IMR-90 (cell line): ENCODE data around the gene CAMTA1. TPM values are rescaled to one million over a fixed set of nuclear protein-coding genes. Genes with fewer than 3 reads are reported as not detected.

Source experiments
- ATAC-seq: fragments of 200-7000 bp; cut with Tn5 transposase; 2 replicates; pipeline ENCODE4 v1.9.1; 2020; ENCODE audit warnings: low read depth, mild to moderate bottlenecking, moderate library complexity
- BruUV-seq: library from RNA; stranded (reverse); fragments of 400-500 nt; replicated peaks from 2 replicates; lab custom pipeline; 2021; lab: Mats Ljungman, UMichigan
- CTCF ChIA-PET: fragments of 300-600 bp; formaldehyde crosslinking; extraction: SDS; loops from one replicate; lab custom pipeline; 2021; ENCODE audit warnings: antibody characterized with exemption; lab: Yijun Ruan, JAX
- POLR2A ChIA-PET: fragments of 300-600 bp; sonication (Branson Sonifier 250); formaldehyde crosslinking; loops from one replicate; lab custom pipeline; 2022; ENCODE audit warnings: antibody characterized with exemption; ENCODE audit not compliant: unreplicated experiment; lab: Charles Lee
- DNase-seq: peaks from one replicate; pipeline ENCODE4 v3.0.0; 2013
- H2AFZ ChIP-seq: replicated peaks from 2 replicates; pipeline ENCODE3; 2013; ENCODE audit warnings: low read length, mild to moderate bottlenecking; ENCODE audit not compliant: poor library complexity
- H2AK5ac ChIP-seq: 2 replicates; pipeline ENCODE4 v1.6.1; 2013; ENCODE audit warnings: low read depth, low read length, inconsistent platforms
- H2AK9ac ChIP-seq: replicated peaks from 2 replicates; pipeline ENCODE3; 2013; ENCODE audit warnings: mild to moderate bottlenecking, low read depth, low read length, moderate library complexity; ENCODE audit not compliant: poor library complexity
- H2BK120ac ChIP-seq: 2 replicates; pipeline ENCODE4 v1.6.1; 2013; ENCODE audit warnings: low read depth, low read length, inconsistent platforms
- H2BK15ac ChIP-seq: 3 replicates; pipeline ENCODE4 v1.6.1; 2013; ENCODE audit warnings: low read depth, low read length, inconsistent platforms
- H2BK20ac ChIP-seq: 2 replicates; pipeline ENCODE4 v1.6.1; 2013; ENCODE audit warnings: low read depth, mild to moderate bottlenecking, inconsistent platforms, low read length, moderate library complexity
- H2BK5ac ChIP-seq: 2 replicates; pipeline ENCODE4 v1.6.1; 2013; ENCODE audit warnings: mild to moderate bottlenecking, low read depth, low read length, inconsistent platforms; ENCODE audit not compliant: poor library complexity, severe bottlenecking
- H3K14ac ChIP-seq: replicated peaks from 2 replicates; pipeline ENCODE4 v1.6.1; 2013; ENCODE audit warnings: low read depth, low read length, inconsistent platforms
- H3K18ac ChIP-seq: 2 replicates; pipeline ENCODE4 v1.6.1; 2013; ENCODE audit warnings: low read depth, low read length, control low read depth
- H3K23ac ChIP-seq: 2 replicates; pipeline ENCODE4 v1.6.1; 2013; ENCODE audit warnings: low read depth, low read length, inconsistent platforms
- H3K27ac ChIP-seq: 2 replicates; pipeline ENCODE4 v1.5.1; 2013; ENCODE audit warnings: mild to moderate bottlenecking, control low read depth, low read length; ENCODE audit not compliant: insufficient read depth
- H3K27me3 ChIP-seq: 2 replicates; pipeline ENCODE4 v1.6.1; 2013; ENCODE audit warnings: low read length; ENCODE audit not compliant: control insufficient read depth, insufficient read depth
- H3K36me3 ChIP-seq: 2 replicates; pipeline ENCODE4 v1.6.1; 2013; ENCODE audit warnings: low read length, mixed read lengths; ENCODE audit not compliant: control insufficient read depth, insufficient read depth
- H3K4ac ChIP-seq: 2 replicates; pipeline ENCODE4 v1.6.1; 2013; ENCODE audit warnings: low read depth, low read length, inconsistent platforms
- H3K4me1 ChIP-seq: 2 replicates; pipeline ENCODE4 v1.6.1; 2013; ENCODE audit warnings: low read length, mixed read lengths; ENCODE audit not compliant: control insufficient read depth, insufficient read depth
- H3K4me2 ChIP-seq: 2 replicates; pipeline ENCODE4 v1.6.1; 2013; ENCODE audit warnings: low read depth, mild to moderate bottlenecking, control low read depth, low read length, moderate library complexity
- H3K4me3 ChIP-seq: 2 replicates; pipeline ENCODE4 v1.5.1; 2013; ENCODE audit warnings: low read depth, mild to moderate bottlenecking, control low read depth, low read length, moderate library complexity; ENCODE audit not compliant: insufficient read depth
- H3K56ac ChIP-seq: 2 replicates; pipeline ENCODE4 v1.6.1; 2013; ENCODE audit warnings: low read length, inconsistent platforms; ENCODE audit not compliant: insufficient read depth; ENCODE audit errors: extremely low read depth
- H3K79me1 ChIP-seq, 2 experiments: 2 replicates each; pipeline ENCODE4 v1.6.1; 2013; ENCODE audit warnings: low read length in 2 of 2, inconsistent platforms in 1 of 2, low read depth in 1 of 2
- H3K9ac ChIP-seq: 2 replicates; pipeline ENCODE4 v1.6.1; 2013; ENCODE audit warnings: low read depth, low read length, control low read depth
- H3K9me1 ChIP-seq: 2 replicates; pipeline ENCODE4 v1.6.1; 2013; ENCODE audit warnings: low read length, inconsistent platforms; ENCODE audit not compliant: insufficient read depth
- H3K9me3 ChIP-seq: 2 replicates; pipeline ENCODE4 v1.6.1; 2013; ENCODE audit warnings: low read length; ENCODE audit not compliant: control insufficient read depth, insufficient read depth
- H4K20me1 ChIP-seq: 2 replicates; pipeline ENCODE4 v1.6.1; 2013; ENCODE audit warnings: low read length, inconsistent platforms; ENCODE audit not compliant: insufficient read depth
- H4K5ac ChIP-seq: 2 replicates; pipeline ENCODE4 v1.6.1; 2013; ENCODE audit warnings: mild to moderate bottlenecking, low read depth, low read length, control low read depth
- H4K8ac ChIP-seq, 2 experiments: 2 replicates each; pipeline ENCODE4 v1.6.1; 2013; ENCODE audit warnings: low read depth in 2 of 2, low read length in 2 of 2, control low read depth in 1 of 2, inconsistent platforms in 1 of 2
- H4K91ac ChIP-seq: 2 replicates; pipeline ENCODE4 v1.6.1; 2013; ENCODE audit warnings: low read depth, low read length, inconsistent platforms; ENCODE audit not compliant: insufficient read depth
- BHLHE40 ChIP-seq: fragments of 150-350 bp; IDR thresholded peaks from 2 replicates; pipeline ENCODE4 v1.6.1; 2016; ENCODE audit warnings: mild to moderate bottlenecking, low read depth, low read length
- CEBPB ChIP-seq: IDR thresholded peaks from 2 replicates; pipeline ENCODE4 v1.6.1; 2012; ENCODE audit warnings: low read depth, low read length, improper control_type of control experiment
- CHD1 ChIP-seq: IDR thresholded peaks from 2 replicates; pipeline ENCODE4 v1.6.1; 2012; ENCODE audit warnings: low read depth, low read length, improper control_type of control experiment
- FOS ChIP-seq: fragments of 150-350 bp; IDR thresholded peaks from 2 replicates; pipeline ENCODE4 v1.6.1; 2016; ENCODE audit warnings: low read depth, low read length
- MAFK ChIP-seq: IDR thresholded peaks from 2 replicates; pipeline ENCODE4 v1.6.1; 2012; ENCODE audit warnings: low read depth, low read length, improper control_type of control experiment
- MAZ ChIP-seq: IDR thresholded peaks from 2 replicates; pipeline ENCODE4 v1.6.1; 2012; ENCODE audit warnings: low read depth, mild to moderate bottlenecking, low read length, improper control_type of control experiment, moderate library complexity, borderline replicate concordance
- MXI1 ChIP-seq: IDR thresholded peaks from 2 replicates; pipeline ENCODE4 v1.6.1; 2012; ENCODE audit warnings: low read depth, mild to moderate bottlenecking, low read length, moderate library complexity, borderline replicate concordance
- NFE2L2 ChIP-seq: fragments of 150-350 bp; IDR thresholded peaks from 2 replicates; pipeline ENCODE4 v1.6.1; 2016; ENCODE audit warnings: low read depth, mild to moderate bottlenecking, low read length
- POLR2A ChIP-seq: IDR thresholded peaks from 2 replicates; pipeline ENCODE4 v1.6.1; 2012; ENCODE audit warnings: mild to moderate bottlenecking, low read depth, low read length
- RAD21 ChIP-seq: IDR thresholded peaks from 2 replicates; pipeline ENCODE4 v1.6.1; 2012; ENCODE audit warnings: low read length, improper control_type of control experiment
- RCOR1 ChIP-seq: IDR thresholded peaks from 2 replicates; pipeline ENCODE4 v1.6.1; 2012; ENCODE audit warnings: mild to moderate bottlenecking, low read length, improper control_type of control experiment; ENCODE audit not compliant: insufficient replicate concordance
- RFX5 ChIP-seq: IDR thresholded peaks from 2 replicates; pipeline ENCODE4 v1.8.0; 2012; ENCODE audit warnings: low read depth, mild to moderate bottlenecking, low read length, moderate library complexity
- SMC3 ChIP-seq: fragments of 150-350 bp; IDR thresholded peaks from 2 replicates; pipeline ENCODE4 v1.6.1; 2016; ENCODE audit warnings: low read depth, mild to moderate bottlenecking, antibody characterized with exemption, low read length, moderate library complexity
- WGBS, 2 experiments: methylation state at CpG; one replicate each; pipeline versions ENCODE4 v1.1.5 to v1.1.7; 2013; ENCODE audit warnings: missing lambda C conversion rate in 2 of 2; ENCODE audit not compliant: insufficient read length in 1 of 2; ENCODE audit errors: extremely low coverage in 2 of 2; 5-methylcytosine and 5-hydroxymethylcytosine counted together
- dilution Hi-C: fragments of 300-500 bp; cut with HindIII; formaldehyde crosslinking; loops from one replicate; pipeline ENCODE4 v1.14.3; 2018; ENCODE audit warnings: low sequenced_read_pairs; ENCODE audit not compliant: unreplicated experiment
- in situ Hi-C: fragments of 300-500 bp; cut with MboI; formaldehyde crosslinking; loops from 3 replicates; pipeline ENCODE4 v1.14.3; 2019; ENCODE audit warnings: low sequenced_read_pairs, inconsistent platforms, mixed read lengths
- intact Hi-C: fragments of 100-400 bp; cut with micrococcal nuclease; formaldehyde crosslinking; loops from 2 replicates; pipeline ENCODE4 v1.10.0; 2022
- polyA plus RNA-seq, 3 experiments: library from polyadenylated mRNA; depleted of rRNA; stranded (reverse); fragments of >200 nt; gene quantifications; 2 replicates each; pipeline ENCODE4 v1.2.3, GENCODE V29; 2012; ENCODE audit warnings: low replicate concordance in 1 of 3
- total RNA-seq: library from RNA; depleted of rRNA; stranded (reverse); fragments of >200 nt; gene quantifications from 2 replicates; pipeline ENCODE4 v1.2.3, GENCODE V29; 2012
- TF ChIP-seq, protein P1 (sequence below): fragments of 150-350 bp; IDR thresholded peaks from 2 replicates; pipeline ENCODE4 v1.6.1; 2017; ENCODE audit warnings: mild to moderate bottlenecking, antibody characterized with exemption, low read length, low read depth
- TF ChIP-seq, protein P2 (sequence below): conservative IDR thresholded peaks from 2 replicates; pipeline ENCODE4 v1.5.1; 2012; ENCODE audit warnings: mild to moderate bottlenecking, low read depth, low read length, improper control_type of control experiment
- TF ChIP-seq, protein P3 (sequence below): fragments of 150-350 bp; IDR thresholded peaks from 2 replicates; pipeline ENCODE4 v1.6.1; 2016; ENCODE audit warnings: low read depth, mild to moderate bottlenecking, low read length, moderate library complexity, borderline replicate concordance

CAMTA1 gene
- total and polyA plus RNA-seq, 2 of the 4 experiments (the other 2 are of a cell fraction) = 35.5 to 74.3 TPM

DNA sequence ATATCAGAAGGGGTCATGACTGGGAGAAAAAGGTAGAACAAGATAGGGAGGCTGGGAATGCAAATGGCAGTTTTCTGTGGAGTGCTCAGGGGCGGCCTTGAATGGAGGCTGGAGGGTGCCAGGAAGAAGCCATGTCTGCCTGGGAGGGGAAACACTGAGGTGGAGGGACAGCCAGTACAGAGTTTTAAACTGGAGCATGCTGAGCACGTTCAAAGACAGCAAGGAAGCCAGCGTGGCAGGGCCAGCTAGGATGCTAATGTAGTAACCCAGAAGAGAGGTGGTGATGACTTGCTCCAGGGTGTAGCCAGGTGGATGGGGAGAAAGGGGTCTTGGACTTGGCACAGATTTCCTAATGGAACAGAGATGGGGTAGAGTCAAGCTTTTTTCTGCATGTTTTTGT lies 540.0 kb downstream of the CAMTA1 start:
- Histone ChIP-seq H3K4me2 (no peak overlapping the region), H4K20me1 (no peaks in the 10 kb centered on the region), H2BK15ac (no peak overlapping the region), H3K27me3 (no peaks in the 10 kb centered on the region), H3K36me3 (no peaks in the 10 kb centered on the region), H4K5ac (no peak overlapping the region), H3K79me1 (no peaks in the 10 kb centered on the region), H3K23ac (no peak overlapping the region), H3K9me1 (no peaks in the 10 kb centered on the region), H2BK5ac (no peak overlapping the region), H3K18ac (no peak overlapping the region), H2AFZ (no peak overlapping the region), H3K4me3 (no peak overlapping the region), H3K27ac (no peak overlapping the region), H2BK20ac (no peak overlapping the region), H3K4me1 (no peaks in the 10 kb centered on the region), H3K9me3 (peaks cover 3% of the 10 kb centered on the region; the same call in 1 of the 2 replicates), H3K9ac (no peak overlapping the region), H2AK5ac (no peak overlapping the region), H3K56ac (no peak overlapping the region), H2AK9ac (no peak overlapping the region), H3K14ac (no peak overlapping the region), H4K8ac (no peak overlapping the region), H2BK120ac (no peak overlapping the region), H4K91ac (no peak overlapping the region), H3K4ac (no peak overlapping the region)
- ChIA-PET CTCF (no interaction called here), POLR2A (no interaction called here)
- in situ Hi-C loops = no loop called here
- DNase-seq (no peak), ATAC-seq (no peak)
- BruUV-seq = no TSS peak
- TF ChIP-seq CHD1 (no peak), NFE2L2 (no peak), RCOR1 (no peak), POLR2A (no peak), MXI1 (no peak), FOS (no peak), MAZ (no peak), MAFK (no peak), CEBPB (no peak), SMC3 (no peak), BHLHE40 (no peak), RAD21 (no peak), RFX5 (no peak)
- TF ChIP-seq, protein P1, sequence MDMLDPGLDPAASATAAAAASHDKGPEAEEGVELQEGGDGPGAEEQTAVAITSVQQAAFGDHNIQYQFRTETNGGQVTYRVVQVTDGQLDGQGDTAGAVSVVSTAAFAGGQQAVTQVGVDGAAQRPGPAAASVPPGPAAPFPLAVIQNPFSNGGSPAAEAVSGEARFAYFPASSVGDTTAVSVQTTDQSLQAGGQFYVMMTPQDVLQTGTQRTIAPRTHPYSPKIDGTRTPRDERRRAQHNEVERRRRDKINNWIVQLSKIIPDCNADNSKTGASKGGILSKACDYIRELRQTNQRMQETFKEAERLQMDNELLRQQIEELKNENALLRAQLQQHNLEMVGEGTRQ = no peak
- TF ChIP-seq, protein P2, sequence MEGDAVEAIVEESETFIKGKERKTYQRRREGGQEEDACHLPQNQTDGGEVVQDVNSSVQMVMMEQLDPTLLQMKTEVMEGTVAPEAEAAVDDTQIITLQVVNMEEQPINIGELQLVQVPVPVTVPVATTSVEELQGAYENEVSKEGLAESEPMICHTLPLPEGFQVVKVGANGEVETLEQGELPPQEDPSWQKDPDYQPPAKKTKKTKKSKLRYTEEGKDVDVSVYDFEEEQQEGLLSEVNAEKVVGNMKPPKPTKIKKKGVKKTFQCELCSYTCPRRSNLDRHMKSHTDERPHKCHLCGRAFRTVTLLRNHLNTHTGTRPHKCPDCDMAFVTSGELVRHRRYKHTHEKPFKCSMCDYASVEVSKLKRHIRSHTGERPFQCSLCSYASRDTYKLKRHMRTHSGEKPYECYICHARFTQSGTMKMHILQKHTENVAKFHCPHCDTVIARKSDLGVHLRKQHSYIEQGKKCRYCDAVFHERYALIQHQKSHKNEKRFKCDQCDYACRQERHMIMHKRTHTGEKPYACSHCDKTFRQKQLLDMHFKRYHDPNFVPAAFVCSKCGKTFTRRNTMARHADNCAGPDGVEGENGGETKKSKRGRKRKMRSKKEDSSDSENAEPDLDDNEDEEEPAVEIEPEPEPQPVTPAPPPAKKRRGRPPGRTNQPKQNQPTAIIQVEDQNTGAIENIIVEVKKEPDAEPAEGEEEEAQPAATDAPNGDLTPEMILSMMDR = no peak
- TF ChIP-seq, protein P3, sequence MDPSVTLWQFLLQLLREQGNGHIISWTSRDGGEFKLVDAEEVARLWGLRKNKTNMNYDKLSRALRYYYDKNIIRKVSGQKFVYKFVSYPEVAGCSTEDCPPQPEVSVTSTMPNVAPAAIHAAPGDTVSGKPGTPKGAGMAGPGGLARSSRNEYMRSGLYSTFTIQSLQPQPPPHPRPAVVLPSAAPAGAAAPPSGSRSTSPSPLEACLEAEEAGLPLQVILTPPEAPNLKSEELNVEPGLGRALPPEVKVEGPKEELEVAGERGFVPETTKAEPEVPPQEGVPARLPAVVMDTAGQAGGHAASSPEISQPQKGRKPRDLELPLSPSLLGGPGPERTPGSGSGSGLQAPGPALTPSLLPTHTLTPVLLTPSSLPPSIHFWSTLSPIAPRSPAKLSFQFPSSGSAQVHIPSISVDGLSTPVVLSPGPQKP = no peak
- 100% methylated on average over 1 of the region's 3 CpGs; no CpG with 5 or more reads in 1 of the 2 experiments for WGBS, 2 experiments
- intact Hi-C loops = no loop called here
- dilution Hi-C loops = no loop called here
